Measurements from ENCODE around the gene RNF31. TPM values are rescaled to one million over a fixed set of nuclear protein-coding genes. Genes with fewer than 3 reads are reported as not detected.

RNF31 gene
- polyA plus RNA-seq, 1 of the 3 experiments (the other 2 are of a cell fraction) = 19.2 TPM

- H3K4me2 ChIP-seq = peak overlapping the region; percentile 97; the same call in 1 of the 2 replicates
- ChIA-PET CTCF (interaction anchor here (1.1 to 4.7 kb wide), 5 partner anchors 8 to 31 kb away, joined by 3 to 22 read pairs (median 5); partner anchors contain the start of genes IRF9 and RNF31), POLR2A (interaction anchor here (1.1 to 1.8 kb wide), 3 partner anchors 7 to 33 kb away, joined by 3 to 5 read pairs (median 5); partner anchors contain the start of genes DCAF11, NRL and PSME2)
- H4K20me1 ChIP-seq (ENCODE audit: insufficient read depth) = no peaks in the 10 kb centered on the region
- peaks cover 6 to 36% of the 10 kb centered on the region in 2 experiments; a peak in 3 of 4 replicates for H3K4me1 ChIP-seq (ENCODE audit: control insufficient read depth in 1 of 2, insufficient read depth in 2 of 2, low read depth in 1 of 2, low read length in 1 of 2)
- peak overlapping the region; percentile 27 to 31; a peak in 2 of 4 replicates for H3K4me3 ChIP-seq (ENCODE audit: low read depth in 2 of 2, low read length in 1 of 2)
- no peak overlapping the region for H3K9ac ChIP-seq
- WGBS (ENCODE audit: low lambda C conversion rate) = 87% methylated on average over 7 of the region's 9 CpGs
- H3K9me2 ChIP-seq = no peaks in the 10 kb centered on the region
- H3K27me3 ChIP-seq (ENCODE audit: insufficient read depth) = no peaks in the 10 kb centered on the region
- DNase-seq = no peak
- TF ChIP-seq EP300 (IDR thresholded peaks at IDR 0.05; ENCODE audit: borderline replicate concordance in 1 of 2, low read depth in 1 of 2, low read length in 1 of 2) (no peak), PBX3 (IDR thresholded peaks at IDR 0.05) (no peak), MXI1 (IDR thresholded peaks at IDR 0.05; ENCODE audit: low read depth, low read length) (no peak), GABPA (IDR thresholded peaks at IDR 0.05; ENCODE audit: low read depth) (no peak), FOXM1 (IDR thresholded peaks at IDR 0.05; ENCODE audit: low read depth) (no peak), TAF1 (IDR thresholded peaks at IDR 0.05; ENCODE audit: borderline replicate concordance, low read depth, low read length) (no peak), NRF1 (IDR thresholded peaks at IDR 0.05; ENCODE audit: low read depth, low read length) (no peak), GATA2 (CRISPR knock-in tag; IDR thresholded peaks at IDR 0.05) (no peak), RFX5 (IDR thresholded peaks at IDR 0.05; ENCODE audit: low read length) (no peak)
- H3K36me3 ChIP-seq (replicated peaks in 1 of 2; ENCODE audit: control insufficient read depth in 1 of 2, insufficient read depth in 2 of 2, low read length in 1 of 2) = peaks cover 27 to 40% of the 10 kb centered on the region in 2 experiments
- H3K79me2 ChIP-seq (ENCODE audit: insufficient read depth) = peaks cover 43% of the 10 kb centered on the region
- H3K9me3 ChIP-seq = no peaks in the 10 kb centered on the region
- H3K27ac ChIP-seq (ENCODE audit: low read depth in 2 of 2, low read length in 1 of 2) = peak overlapping the region in 1 of 2 experiments; percentile 29; a peak in 1 of 4 replicates
- H3F3A ChIP-seq (replicated peaks; ENCODE audit: insufficient read depth) = peaks cover 18% of the 10 kb centered on the region
- no peak overlapping the region for H2AFZ ChIP-seq (ENCODE audit: low read depth)
Measured at GRCh38 chr14:24139272-24139934, 7.9 kb upstream of the RNF31 start.

GRCh38 chr14:24141097-24141880 lies 6.0 kb upstream of the RNF31 start, which contains the start of gene EMC9:
TSS of gene EMC9 (minus strand) at chr14:24141591. CDS start at chr14:24141304, 287 bp downstream.
- peaks cover 15% of the 10 kb centered on the region for H3F3A ChIP-seq (replicated peaks; ENCODE audit: insufficient read depth)
- TF ChIP-seq RFX5 (IDR thresholded peaks at IDR 0.05; ENCODE audit: low read length) (peak; percentile 94), TAF1 (IDR thresholded peaks at IDR 0.05; ENCODE audit: borderline replicate concordance, low read depth, low read length) (peak; percentile 77), CHD2 (IDR thresholded peaks at IDR 0.05; ENCODE audit: low read length, partially characterized antibody) (peak; percentile 69), USF1 (IDR thresholded peaks at IDR 0.05; ENCODE audit: borderline replicate concordance, low read depth) (peak; percentile 62; the same call in 1 of the 2 replicates), GATA2 (CRISPR knock-in tag; IDR thresholded peaks at IDR 0.05) (no peak), NRF1 (IDR thresholded peaks at IDR 0.05; ENCODE audit: low read depth, low read length) (peak; percentile 72), REST (IDR thresholded peaks at IDR 0.05; ENCODE audit: low read depth, low read length) (0 out of 2 replicates have a peak, but pooled peaks have one; percentile 17), JUND (IDR thresholded peaks at IDR 0.05) (no peak), ZBTB33 (IDR thresholded peaks at IDR 0.05; ENCODE audit: borderline replicate concordance, low read depth) (no peak), TEAD4 (IDR thresholded peaks at IDR 0.05; ENCODE audit: borderline replicate concordance, insufficient read depth) (no peak)

More at GRCh38 chr14:24141097-24141880, 6.0 kb upstream of the RNF31 start, which contains the start of gene EMC9:
- peak within 1 kb of the TSS; percentile 70 for H2AFZ ChIP-seq (ENCODE audit: low read depth)
- peak within 1 kb of the TSS; percentile 90 to 93 for H3K4me3 ChIP-seq (ENCODE audit: low read depth in 2 of 2, low read length in 1 of 2)
- H3K79me2 ChIP-seq (ENCODE audit: insufficient read depth) = peaks cover 61% of the 10 kb centered on the region
- H4K20me1 ChIP-seq (ENCODE audit: insufficient read depth) = no peaks in the 10 kb centered on the region
- H3K4me1 ChIP-seq (ENCODE audit: control insufficient read depth in 1 of 2, insufficient read depth in 2 of 2, low read depth in 1 of 2, low read length in 1 of 2) = peaks cover 11 to 42% of the 10 kb centered on the region in 2 experiments; a peak in 3 of 4 replicates
- peak within 1 kb of the TSS; percentile 81 for H3K9ac ChIP-seq
- H3K36me3 ChIP-seq (replicated peaks in 1 of 2; ENCODE audit: control insufficient read depth in 1 of 2, insufficient read depth in 2 of 2, low read length in 1 of 2) = peaks cover 30 to 45% of the 10 kb centered on the region in 2 experiments
- ChIA-PET POLR2A (interaction anchor here (0.5 to 1.7 kb wide), 10 partner anchors 10 to 224 kb away, joined by 3 to 12 read pairs (median 4); partner anchors contain the start of genes CARMIL3, DCAF11, IPO4 and NRL), CTCF (interaction anchor here (1.0 to 1.9 kb wide), 2 partner anchors 20 to 33 kb away, joined by 4 to 5 read pairs; partner anchors contain the start of gene IRF9)
- H3K9me3 ChIP-seq = no peaks in the 10 kb centered on the region
- peak; percentile 94 for DNase-seq
- peak within 1 kb of the TSS; percentile 82 to 98 for H3K27ac ChIP-seq (ENCODE audit: low read depth in 2 of 2, low read length in 1 of 2)
- H3K4me2 ChIP-seq = peak within 1 kb of the TSS; percentile 97
- WGBS (ENCODE audit: low lambda C conversion rate) = 2% methylated on average over 9 of the region's 65 CpGs
- no peaks in the 10 kb centered on the region for H3K9me2 ChIP-seq
- H3K27me3 ChIP-seq (ENCODE audit: insufficient read depth) = no peaks in the 10 kb centered on the region

Data from SK-N-SH (cell line).